Natural killer cell treated with Interleukin-12 subunit alpha and Interleukin-12 subunit beta and Interleukin-15 and Interleukin-18, amount 100 ng/mL, for 72 hours (primary cell): ENCODE measurements around the gene SEMA6C. TPM values are rescaled to one million over a fixed set of nuclear protein-coding genes. Genes with fewer than 3 reads are reported as not detected.
"Not testable (repeated sequence)": the region's sequence is repeated elsewhere in the genome, so short reads cannot be mapped to it uniquely, and the experiment has no call there.

Source experiments
- ATAC-seq, 2 donors: fragments of 150-1000 bp; cut with Tn5 transposase in 1 of 2; sonication (Bioruptor Pico), chemical (Tn5 transposase) in 1 of 2; 2 replicates each; pipeline ENCODE4 v1.10.0; 2021
- DNase-seq: peaks from one replicate; pipeline ENCODE4 v3.0.0; 2022; ENCODE audit warnings: low spot score
- H3K27ac Mint-ChIP-seq, 2 donors: 1 replicate in 1 of 2; 2 replicates in 1 of 2; pipeline ENCODE4 v1.8.0; 2022; ENCODE audit warnings: mixed read lengths in 2 of 2, mild to moderate bottlenecking in 1 of 2, moderate library complexity in 1 of 2
- H3K27me3 Mint-ChIP-seq, 2 donors: 1 replicate in 1 of 2; 2 replicates in 1 of 2; pipeline ENCODE4 v1.8.0; 2022; ENCODE audit warnings: mixed read lengths in 2 of 2
- H3K36me3 Mint-ChIP-seq: one replicate; pipeline ENCODE4 v1.8.0; 2022; ENCODE audit warnings: mixed read lengths
- H3K4me1 Mint-ChIP-seq, 2 donors: 1 replicate in 1 of 2; 2 replicates in 1 of 2; pipeline ENCODE4 v1.8.0; 2022; ENCODE audit warnings: low read depth in 2 of 2, mixed read lengths in 2 of 2, mild to moderate bottlenecking in 1 of 2
- H3K4me3 Mint-ChIP-seq: one replicate; pipeline ENCODE4 v1.8.0; 2022; ENCODE audit warnings: mixed read lengths
- H3K9me3 Mint-ChIP-seq: 2 replicates; pipeline ENCODE4 v1.8.0; 2022; ENCODE audit warnings: mixed read lengths
- total RNA-seq, 2 donors: library from RNA; stranded (reverse); gene quantifications; one replicate each; pipeline ENCODE4 v1.2.3, GENCODE V29; 2022

SEMA6C gene
- total RNA-seq = 1 to 10 TPM in 1 of 2 donors, under 1 TPM in 1; 0.90 to 2.9 TPM

GRCh38 chr1:151146412-151147131 lies at the start of gene SEMA6C:
TSS of gene SEMA6C (minus strand) at chr1:151146631. CDS start at chr1:151142621, 4,010 bp downstream.
- no peaks in the 10 kb centered on the region for H3K9me3 Mint-ChIP-seq
- peak; percentile 100 for ATAC-seq
- H3K36me3 Mint-ChIP-seq = no peaks in the 10 kb centered on the region
- peak within 1 kb of the TSS; percentile 83 for H3K4me3 Mint-ChIP-seq
- peak within 1 kb of the TSS in 1 of 2 donors; percentile 32 for H3K27ac Mint-ChIP-seq
- H3K4me1 Mint-ChIP-seq = peaks cover 11 to 14% of the 10 kb centered on the region in 2 donors
- DNase-seq = peak; percentile 93
- peaks cover 4 to 7% of the 10 kb centered on the region in 2 donors for H3K27me3 Mint-ChIP-seq

- not testable (repeated sequence) for H3K27ac Mint-ChIP-seq, ATAC-seq, H3K27me3 Mint-ChIP-seq, H3K4me3 Mint-ChIP-seq, DNase-seq, H3K9me3 Mint-ChIP-seq
- Mint-ChIP-seq H3K36me3 (peaks cover 11% of the 10 kb centered on the region), H3K4me1 (peaks cover 32 to 36% of the 10 kb centered on the region in 2 donors)
Observed at GRCh38 chr1:151194894-151195594, 48.6 kb upstream of the SEMA6C start.

GRCh38 chr1:151193856-151194255 lies 47.4 kb upstream of the SEMA6C start:
- H3K36me3 Mint-ChIP-seq = peaks cover 1% of the 10 kb centered on the region
- ATAC-seq = no peak
- peaks cover 0 to 3% of the 10 kb centered on the region in 2 donors for H3K27me3 Mint-ChIP-seq

GRCh38 chr1:151193304-151193703 lies 46.9 kb upstream of the SEMA6C start:
- H3K27ac Mint-ChIP-seq = no peak overlapping the region
- peaks cover 0 to 3% of the 10 kb centered on the region in 2 donors for H3K27me3 Mint-ChIP-seq
- ATAC-seq = no peak

More at GRCh38 chr1:151193856-151194255, 47.4 kb upstream of the SEMA6C start:
- H3K4me3 Mint-ChIP-seq = no peak overlapping the region
- H3K9me3 Mint-ChIP-seq = no peaks in the 10 kb centered on the region
- DNase-seq = no peak
- H3K4me1 Mint-ChIP-seq = peaks cover 29 to 34% of the 10 kb centered on the region in 2 donors
- H3K27ac Mint-ChIP-seq = no peak overlapping the region

GRCh38 chr1:151192047-151192446 lies 45.6 kb upstream of the SEMA6C start:
- no peaks in the 10 kb centered on the region for H3K36me3 Mint-ChIP-seq
- H3K27me3 Mint-ChIP-seq = peaks cover 0 to 3% of the 10 kb centered on the region in 2 donors
- peaks cover 30 to 33% of the 10 kb centered on the region in 2 donors for H3K4me1 Mint-ChIP-seq
- ATAC-seq = no peak
- no peak overlapping the region for H3K27ac Mint-ChIP-seq
- H3K9me3 Mint-ChIP-seq = no peaks in the 10 kb centered on the region
- no peak overlapping the region for H3K4me3 Mint-ChIP-seq
- no peak for DNase-seq

More at GRCh38 chr1:151193304-151193703, 46.9 kb upstream of the SEMA6C start:
- Mint-ChIP-seq H3K4me1 (peaks cover 30 to 36% of the 10 kb centered on the region in 2 donors), H3K4me3 (no peak overlapping the region), H3K9me3 (no peaks in the 10 kb centered on the region), H3K36me3 (no peaks in the 10 kb centered on the region)
- DNase-seq = no peak

GRCh38 chr1:151189637-151190445 lies 43.4 kb upstream of the SEMA6C start, which contains the start of gene VPS72:
TSS of gene VPS72 (minus strand) at chr1:151190197. CDS start at chr1:151190121, 76 bp downstream.
- no peaks in the 10 kb centered on the region for H3K36me3 Mint-ChIP-seq
- no peaks in the 10 kb centered on the region for H3K9me3 Mint-ChIP-seq
- H3K27ac Mint-ChIP-seq = peak within 1 kb of the TSS; percentile 100
- H3K27me3 Mint-ChIP-seq = peaks cover 0 to 3% of the 10 kb centered on the region in 2 donors
- peak; percentile 91 for DNase-seq
- peak within 1 kb of the TSS; percentile 100 for H3K4me3 Mint-ChIP-seq
- peaks cover 30 to 34% of the 10 kb centered on the region in 2 donors for H3K4me1 Mint-ChIP-seq
- ATAC-seq = peak; percentile 98 to 99

- Mint-ChIP-seq H3K4me3 (peak overlapping the region; percentile 100), H3K27ac (peak overlapping the region; percentile 100), H3K4me1 (peaks cover 30 to 34% of the 10 kb centered on the region in 2 donors)
- not testable (repeated sequence) for DNase-seq, ATAC-seq, H3K36me3 Mint-ChIP-seq, H3K27me3 Mint-ChIP-seq, H3K9me3 Mint-ChIP-seq
Observed at GRCh38 chr1:151188667-151189066, 42.2 kb upstream of the SEMA6C start.

GRCh38 chr1:151187205-151187604 lies 40.8 kb upstream of the SEMA6C start:
- ATAC-seq (no peak), DNase-seq (no peak)
- Mint-ChIP-seq H3K9me3 (no peaks in the 10 kb centered on the region), H3K4me1 (peaks cover 30 to 34% of the 10 kb centered on the region in 2 donors), H3K27ac (no peak overlapping the region), H3K36me3 (peaks cover 15% of the 10 kb centered on the region), H3K27me3 (no peaks in the 10 kb centered on the region), H3K4me3 (no peak overlapping the region)

- H3K9me3 Mint-ChIP-seq = no peaks in the 10 kb centered on the region
- H3K36me3 Mint-ChIP-seq = peaks cover 34% of the 10 kb centered on the region
- DNase-seq (no peak), ATAC-seq (no peak)
- H3K27ac Mint-ChIP-seq = peak overlapping the region in 1 of 2 donors; percentile 2
- peaks cover 17 to 18% of the 10 kb centered on the region in 2 donors for H3K4me1 Mint-ChIP-seq
- H3K27me3 Mint-ChIP-seq = no peaks in the 10 kb centered on the region
- no peak overlapping the region for H3K4me3 Mint-ChIP-seq
Observed at GRCh38 chr1:151184211-151184610, 37.8 kb upstream of the SEMA6C start.

- no peaks in the 10 kb centered on the region for H3K27me3 Mint-ChIP-seq
- no peak for ATAC-seq
- H3K9me3 Mint-ChIP-seq = no peaks in the 10 kb centered on the region
- no peak overlapping the region for H3K27ac Mint-ChIP-seq
- DNase-seq = no peak
- no peaks in the 10 kb centered on the region for H3K4me1 Mint-ChIP-seq
- no peak overlapping the region for H3K4me3 Mint-ChIP-seq
- H3K36me3 Mint-ChIP-seq = peaks cover 37% of the 10 kb centered on the region
Observed at GRCh38 chr1:151176514-151177045, 30.1 kb upstream of the SEMA6C start.

GRCh38 chr1:151175863-151176262 lies 29.4 kb upstream of the SEMA6C start, which contains the start of gene TMOD4:
TSS of gene TMOD4 (minus strand) at chr1:151175981. CDS start at chr1:151174875, 1,106 bp downstream.
- Mint-ChIP-seq H3K4me3 (no peak within 1 kb of the TSS), H3K36me3 (peaks cover 30% of the 10 kb centered on the region), H3K9me3 (no peaks in the 10 kb centered on the region), H3K4me1 (no peaks in the 10 kb centered on the region), H3K27me3 (no peaks in the 10 kb centered on the region), H3K27ac (no peak within 1 kb of the TSS)
- DNase-seq (no peak), ATAC-seq (peak; percentile 39 to 50)

- H3K4me1 Mint-ChIP-seq = no peaks in the 10 kb centered on the region
- H3K27ac Mint-ChIP-seq = no peak overlapping the region
- H3K4me3 Mint-ChIP-seq = no peak overlapping the region
- no peaks in the 10 kb centered on the region for H3K9me3 Mint-ChIP-seq
- no peaks in the 10 kb centered on the region for H3K27me3 Mint-ChIP-seq
- peaks cover 24% of the 10 kb centered on the region for H3K36me3 Mint-ChIP-seq
- DNase-seq = no peak
- ATAC-seq = no peak
Observed at GRCh38 chr1:151175041-151175741, 28.8 kb upstream of the SEMA6C start.
